T-cell (primary cell): ENCODE results near the gene USP7. TPM values are rescaled to one million over a fixed set of nuclear protein-coding genes. Genes with fewer than 3 reads are reported as not detected.
"Not testable (repeated sequence)": the region's sequence is repeated elsewhere in the genome, so short reads cannot be mapped to it uniquely, and the experiment has no call there.

Source experiments
- ATAC-seq, 4 experiments: fragments of 200-7000 bp in 3 of 4; fragments of 150-1000 bp in 1 of 4; cut with Tn5 transposase; replicated peaks in 1 of 4; 1 replicate in 3 of 4; 2 replicates in 1 of 4; pipeline ENCODE4 v1.10.0; 2021; ENCODE audit warnings: moderate library complexity in 3 of 4, mild to moderate bottlenecking in 2 of 4, moderate number of reproducible peaks in 1 of 4
- CTCF ChIA-PET, 2 donors: fragments of 300-600 bp; sonication (Branson Sonifier 250); formaldehyde crosslinking; loops; one replicate each; lab custom pipeline; 2022; ENCODE audit warnings: antibody characterized with exemption in 2 of 2; lab: Charles Lee
- POLR2A ChIA-PET, 2 donors: fragments of 300-600 bp; sonication (Branson Sonifier 250); formaldehyde crosslinking; loops; one replicate each; lab custom pipeline; 2022; ENCODE audit warnings: antibody characterized with exemption in 2 of 2; lab: Charles Lee
- DNase-seq, 35 experiments: peaks; one replicate each; pipeline versions ENCODE4 v3.0.0 to v3.0.0-alpha.2; 2013 to 2023
- H3K27ac ChIP-seq: one replicate; pipeline ENCODE4 v1.5.1; 2013; ENCODE audit warnings: low read length
- H3K27me3 ChIP-seq, 2 experiments: replicated peaks in 1 of 2; 1 replicate in 1 of 2; 2 replicates in 1 of 2; pipeline versions ENCODE4 v1.6.1 to v1.7.0; 2013; ENCODE audit warnings: low read length in 1 of 2, mixed read lengths in 1 of 2; ENCODE audit not compliant: control insufficient read depth in 2 of 2, insufficient read depth in 2 of 2; ENCODE audit errors: extremely low read depth in 1 of 2
- H3K36me3 ChIP-seq, 2 donors: 1 replicate in 1 of 2; 2 replicates in 1 of 2; pipeline versions ENCODE4 v1.6.1 to v1.7.0; 2013; ENCODE audit warnings: low read length in 1 of 2; ENCODE audit not compliant: control insufficient read depth in 2 of 2, insufficient read depth in 1 of 2; ENCODE audit errors: extremely low read depth in 1 of 2
- H3K4me1 ChIP-seq, 2 experiments: 1 replicate in 1 of 2; 2 replicates in 1 of 2; pipeline versions ENCODE4 v1.6.1 to v1.7.0; 2013; ENCODE audit warnings: low read length in 2 of 2, mixed read lengths in 1 of 2; ENCODE audit not compliant: insufficient read depth in 2 of 2, control insufficient read depth in 1 of 2; ENCODE audit errors: extremely low read depth in 1 of 2
- H3K4me3 ChIP-seq, 2 donors: 1 replicate in 1 of 2; 2 replicates in 1 of 2; pipeline versions ENCODE4 v1.5.1 to v1.7.0; 2013; ENCODE audit warnings: mild to moderate bottlenecking in 2 of 2, low read length in 1 of 2, moderate library complexity in 1 of 2; ENCODE audit not compliant: control insufficient read depth in 1 of 2; ENCODE audit errors: extremely low read depth in 1 of 2
- H3K9me3 ChIP-seq: 2 replicates; pipeline ENCODE4 v1.7.0; 2013
- H3K27ac Mint-ChIP-seq, 2 donors: one replicate each; pipeline ENCODE4 v1.8.0; 2020 to 2021; ENCODE audit warnings: mild to moderate bottlenecking in 2 of 2, mixed read lengths in 2 of 2
- H3K27me3 Mint-ChIP-seq, 2 donors: one replicate each; pipeline ENCODE4 v1.8.0; 2021 to 2022; ENCODE audit warnings: mixed read lengths in 2 of 2
- H3K36me3 Mint-ChIP-seq: one replicate; pipeline ENCODE4 v1.8.0; 2021; ENCODE audit warnings: mixed read lengths
- H3K4me1 Mint-ChIP-seq, 3 donors: one replicate each; pipeline ENCODE4 v1.8.0; 2020 to 2022; ENCODE audit warnings: mixed read lengths in 3 of 3, mild to moderate bottlenecking in 1 of 3
- H3K4me3 Mint-ChIP-seq, 3 donors: one replicate each; pipeline ENCODE4 v1.8.0; 2020 to 2022; ENCODE audit warnings: mild to moderate bottlenecking in 3 of 3, mixed read lengths in 3 of 3, moderate library complexity in 3 of 3
- H3K9me3 Mint-ChIP-seq, 3 donors: one replicate each; pipeline ENCODE4 v1.8.0; 2020 to 2022; ENCODE audit warnings: mixed read lengths in 3 of 3
- WGBS: methylation state at CpG from one replicate; pipeline ENCODE4 v1.1.5; 2013; ENCODE audit warnings: missing lambda C conversion rate; ENCODE audit not compliant: insufficient coverage; 5-methylcytosine and 5-hydroxymethylcytosine counted together
- total RNA-seq, 35 experiments: library from RNA in 6 of 35; stranded (reverse) in 6 of 35; fragments of 120-200 nt in 1 of 35; gene quantifications; one replicate each; pipeline versions ENCODE4 v1.2.1 to v1.2.4 and lab custom pipeline; 2013 to 2026

USP7 gene
- total RNA-seq, 5 donors from 2014 or later (not counting 1 experiment from before 2014, with no cell fraction given): 159 to 261 (median 169) TPM

GRCh38 chr16:8917336-8917735, 46.4 kb downstream of the USP7 start:
- H3K27ac ChIP-seq, H3K27me3 ChIP-seq, POLR2A ChIA-PET, ATAC-seq, H3K4me3 ChIP-seq, H3K4me3 Mint-ChIP-seq, DNase-seq, H3K9me3 Mint-ChIP-seq, H3K9me3 ChIP-seq, H3K27me3 Mint-ChIP-seq, H3K27ac Mint-ChIP-seq, H3K4me1 ChIP-seq: not testable (repeated sequence)
- peaks cover 36 to 90% of the 10 kb centered on the region in 2 donors for H3K36me3 ChIP-seq
- Mint-ChIP-seq H3K4me1 (peaks cover 21 to 50% (median 35%) of the 10 kb centered on the region in 3 donors), H3K36me3 (peaks cover 62% of the 10 kb centered on the region)
- WGBS: 97% methylated on average over 8 of the region's 10 CpGs
- CTCF ChIA-PET: interaction anchor here in 1 of 2 donors (0.6 kb wide), 1 partner anchor 15 kb away, joined by 3 read pairs; no protein-coding TSS in a partner anchor

GRCh38 chr16:8916541-8917225, 47.0 kb downstream of the USP7 start:
- Mint-ChIP-seq H3K36me3 (peaks cover 63% of the 10 kb centered on the region), H3K4me3 (no peak overlapping the region), H3K27me3 (no peaks in the 10 kb centered on the region), H3K27ac (no peak overlapping the region), H3K9me3 (no peaks in the 10 kb centered on the region), H3K4me1 (peaks cover 21 to 46% (median 34%) of the 10 kb centered on the region in 3 donors)
- Histone ChIP-seq H3K9me3 (no peaks in the 10 kb centered on the region), H3K4me1 (peaks cover 0 to 10% of the 10 kb centered on the region in 2 experiments), H3K27me3 (no peaks in the 10 kb centered on the region), H3K4me3 (no peak overlapping the region), H3K36me3 (peaks cover 36 to 90% of the 10 kb centered on the region in 2 donors), H3K27ac (no peak overlapping the region)
- DNase-seq (no peak), ATAC-seq (no peak)
- WGBS: no CpG with 5 or more reads among the region's 5 CpGs
- CTCF ChIA-PET: interaction anchor here (1.0 kb wide), 2 partner anchors 24 to 93 kb away, joined by 3 to 4 read pairs; no protein-coding TSS in a partner anchor
- POLR2A ChIA-PET: interaction anchor here in 1 of 2 donors (0.6 kb wide), 1 partner anchor 174 kb away, joined by 3 read pairs; the partner anchor contains the start of gene HAPSTR1

- WGBS: 96% methylated on average over 3 of the region's 7 CpGs
- CTCF ChIA-PET: interaction anchor here (0.8 to 1.0 kb wide), 3 partner anchors 24 to 220 kb away, joined by 3 to 4 read pairs (median 3); no protein-coding TSS in a partner anchor
- H3K4me1 Mint-ChIP-seq: peaks cover 30 to 46% (median 34%) of the 10 kb centered on the region in 3 donors
- H3K27ac Mint-ChIP-seq: no peak overlapping the region
- H3K27me3 ChIP-seq: no peaks in the 10 kb centered on the region
- no peak overlapping the region for H3K27ac ChIP-seq
- POLR2A ChIA-PET: no interaction called here
- no peaks in the 10 kb centered on the region for H3K9me3 Mint-ChIP-seq
- ATAC-seq (no peak), DNase-seq (no peak)
- H3K4me1 ChIP-seq: peaks cover 0 to 10% of the 10 kb centered on the region in 2 experiments
- H3K36me3 Mint-ChIP-seq: peaks cover 64% of the 10 kb centered on the region
- no peak overlapping the region for H3K4me3 ChIP-seq
- H3K9me3 ChIP-seq: no peaks in the 10 kb centered on the region
- no peak overlapping the region for H3K4me3 Mint-ChIP-seq
- H3K36me3 ChIP-seq: peaks cover 32 to 89% of the 10 kb centered on the region in 2 donors
- H3K27me3 Mint-ChIP-seq: no peaks in the 10 kb centered on the region
Measured at GRCh38 chr16:8915722-8916301, 47.9 kb downstream of the USP7 start.

- H3K9me3 ChIP-seq: no peaks in the 10 kb centered on the region
- H3K27me3 ChIP-seq: no peaks in the 10 kb centered on the region
- ChIA-PET POLR2A (no interaction called here), CTCF (no interaction called here)
- Mint-ChIP-seq H3K36me3 (peaks cover 63% of the 10 kb centered on the region), H3K9me3 (no peaks in the 10 kb centered on the region), H3K27me3 (no peaks in the 10 kb centered on the region), H3K4me1 (peaks cover 30 to 42% (median 33%) of the 10 kb centered on the region in 3 donors), H3K4me3 (no peak overlapping the region), H3K27ac (peak overlapping the region in 1 of 2 donors; percentile 2)
- ATAC-seq (no peak), DNase-seq (no peak)
- no peak overlapping the region for H3K27ac ChIP-seq
- no peak overlapping the region for H3K4me3 ChIP-seq
- peaks cover 25 to 86% of the 10 kb centered on the region in 2 donors for H3K36me3 ChIP-seq
- peaks cover 0 to 3% of the 10 kb centered on the region in 2 experiments for H3K4me1 ChIP-seq
- no CpG with 5 or more reads among the region's 3 CpGs for WGBS
Measured at GRCh38 chr16:8914098-8914497, 49.6 kb downstream of the USP7 start.

GRCh38 chr16:8912793-8913192, 50.9 kb downstream of the USP7 start:
- no peak overlapping the region for H3K27ac ChIP-seq
- no peak overlapping the region for H3K4me3 Mint-ChIP-seq
- peaks cover 23 to 90% of the 10 kb centered on the region in 2 donors for H3K36me3 ChIP-seq
- no peak for ATAC-seq
- POLR2A ChIA-PET: no interaction called here
- H3K27ac Mint-ChIP-seq: peak overlapping the region in 1 of 2 donors; percentile 28
- DNase-seq: no peak
- H3K27me3 Mint-ChIP-seq: no peaks in the 10 kb centered on the region
- H3K9me3 ChIP-seq: no peaks in the 10 kb centered on the region
- 84% methylated on average over 3 of the region's 4 CpGs for WGBS
- H3K4me1 Mint-ChIP-seq: peaks cover 31 to 46% (median 38%) of the 10 kb centered on the region in 3 donors
- peaks cover 64% of the 10 kb centered on the region for H3K36me3 Mint-ChIP-seq
- H3K27me3 ChIP-seq: no peaks in the 10 kb centered on the region
- no peak overlapping the region for H3K4me3 ChIP-seq
- no peaks in the 10 kb centered on the region for H3K9me3 Mint-ChIP-seq
- peaks cover 3 to 6% of the 10 kb centered on the region in 2 experiments for H3K4me1 ChIP-seq
- CTCF ChIA-PET: no interaction called here

- H3K4me3 Mint-ChIP-seq: no peak overlapping the region
- no peaks in the 10 kb centered on the region for H3K9me3 ChIP-seq
- 100% methylated on average over 1 of the region's 1 CpG for WGBS
- no peaks in the 10 kb centered on the region for H3K27me3 Mint-ChIP-seq
- H3K27me3 ChIP-seq: no peaks in the 10 kb centered on the region
- ChIA-PET CTCF (no interaction called here), POLR2A (interaction anchor here in 1 of 2 donors (0.5 kb wide), 1 partner anchor 117 kb away, joined by 3 read pairs; no protein-coding TSS in a partner anchor)
- H3K4me1 ChIP-seq: peaks cover 3 to 6% of the 10 kb centered on the region in 2 experiments
- H3K27ac Mint-ChIP-seq: peak overlapping the region; percentile 39 to 66
- ATAC-seq (no peak), DNase-seq (no peak)
- no peaks in the 10 kb centered on the region for H3K9me3 Mint-ChIP-seq
- H3K27ac ChIP-seq: no peak overlapping the region
- peaks cover 31 to 41% (median 38%) of the 10 kb centered on the region in 3 donors for H3K4me1 Mint-ChIP-seq
- H3K4me3 ChIP-seq: no peak overlapping the region
- peaks cover 64% of the 10 kb centered on the region for H3K36me3 Mint-ChIP-seq
- peaks cover 34 to 90% of the 10 kb centered on the region in 2 donors for H3K36me3 ChIP-seq
Measured at GRCh38 chr16:8910811-8911210, 52.9 kb downstream of the USP7 start.
